Prostate gland (tissue), 2 donors: ENCODE results near the gene FHOD1. TPM values are rescaled to one million over a fixed set of nuclear protein-coding genes. Genes with fewer than 3 reads are reported as not detected.

Experiments used
- DNase-seq: peaks from one replicate; pipeline ENCODE4 v3.0.0-alpha.2; 2019; ENCODE audit warnings: low spot score
- H3K27ac ChIP-seq, 2 donors: fragments of 200-600 bp; sonication (generic); 2 replicates each; pipeline ENCODE4 v1.5.1; 2017 to 2019
- H3K27me3 ChIP-seq: fragments of 200-600 bp; sonication (generic); replicated peaks from 2 replicates; pipeline ENCODE4 v1.5.1; 2019; ENCODE audit not compliant: insufficient read depth
- H3K36me3 ChIP-seq, 2 donors: fragments of 200-600 bp; sonication (generic); 1 replicate in 1 of 2; 2 replicates in 1 of 2; pipeline versions ENCODE4 v1.5.1 to v1.8.1; 2017 to 2019
- H3K4me1 ChIP-seq: fragments of 200-600 bp; sonication (generic); replicated peaks from 2 replicates; pipeline ENCODE4 v1.5.1; 2019
- H3K4me3 ChIP-seq, 2 donors: fragments of 200-600 bp; sonication (generic); 2 replicates each; pipeline ENCODE4 v1.5.1; 2017 to 2019
- H3K9me3 ChIP-seq: fragments of 200-600 bp; sonication (generic); 2 replicates; pipeline ENCODE4 v1.5.1; 2017
- POLR2A ChIP-seq: fragments of 450-650 bp; IDR thresholded peaks from one replicate; pipeline ENCODE4 v1.6.1; 2016; ENCODE audit warnings: antibody characterized with exemption, mild to moderate bottlenecking
- POLR2AphosphoS5 ChIP-seq: sonication (generic); formaldehyde crosslinking; IDR thresholded peaks from one replicate; pipeline ENCODE4 v1.6.1; 2017; ENCODE audit warnings: antibody characterized with exemption
- WGBS: methylation state at CpG from one replicate; pipeline ENCODE4 v1.1.5; 2018; 5-methylcytosine and 5-hydroxymethylcytosine counted together
- intact Hi-C: fragments of 100-400 bp; cut with DNase I; formaldehyde crosslinking; loops from one replicate; pipeline ENCODE4 v1.14.2; 2022
- total RNA-seq, 2 donors: library from RNA; depleted of rRNA; stranded (reverse); fragments of >200 nt; gene quantifications; one replicate each; pipeline ENCODE4 v1.1.0, GENCODE V29; 2016
- TF ChIP-seq, protein P1 (sequence below), 4 experiments: fragments of 200-600 bp in 2 of 4; fragments of 450-650 bp in 2 of 4; sonication (generic) in 2 of 4; IDR thresholded peaks; 1 replicate in 3 of 4; 2 replicates in 1 of 4; pipeline ENCODE4 v1.5.1; 2016 to 2019; ENCODE audit warnings: antibody characterized with exemption in 4 of 4, mild to moderate bottlenecking in 2 of 4, moderate library complexity in 2 of 4

Gene FHOD1
- total RNA-seq, 2 donors from 2014 or later = 11.2 to 46.1 TPM

DNA sequence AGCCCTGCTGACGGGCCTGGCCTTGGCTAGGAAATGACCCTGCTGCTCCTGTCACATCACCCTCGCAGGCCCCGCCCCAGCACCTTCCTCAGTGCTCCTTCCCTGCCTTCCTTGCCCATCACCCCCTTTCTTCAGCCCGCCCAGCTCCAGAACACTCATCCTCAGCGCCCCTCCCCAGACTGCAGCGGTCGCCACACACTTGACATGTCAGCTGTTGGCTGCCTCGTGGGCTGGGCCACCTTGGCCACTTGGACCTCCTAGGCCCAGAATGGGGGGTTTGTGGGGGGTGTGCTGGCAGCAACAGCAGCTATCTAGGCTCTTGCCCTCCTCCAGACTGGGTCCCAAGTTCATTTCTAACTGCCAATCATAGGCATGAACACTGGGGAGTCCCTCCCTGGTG, 37.7 kb downstream of the FHOD1 start:
- intact Hi-C loops = no loop called here
- 93% methylated on average over 8 of the region's 8 CpGs for WGBS
- no peak overlapping the region for H3K4me3 ChIP-seq
- no peaks in the 10 kb centered on the region for H3K9me3 ChIP-seq
- DNase-seq = no peak
- H3K36me3 ChIP-seq = no peaks in the 10 kb centered on the region
- H3K4me1 ChIP-seq = no peaks in the 10 kb centered on the region
- TF ChIP-seq POLR2A = no peak
- no peak for TF ChIP-seq POLR2AphosphoS5
- TF ChIP-seq, protein P1, sequence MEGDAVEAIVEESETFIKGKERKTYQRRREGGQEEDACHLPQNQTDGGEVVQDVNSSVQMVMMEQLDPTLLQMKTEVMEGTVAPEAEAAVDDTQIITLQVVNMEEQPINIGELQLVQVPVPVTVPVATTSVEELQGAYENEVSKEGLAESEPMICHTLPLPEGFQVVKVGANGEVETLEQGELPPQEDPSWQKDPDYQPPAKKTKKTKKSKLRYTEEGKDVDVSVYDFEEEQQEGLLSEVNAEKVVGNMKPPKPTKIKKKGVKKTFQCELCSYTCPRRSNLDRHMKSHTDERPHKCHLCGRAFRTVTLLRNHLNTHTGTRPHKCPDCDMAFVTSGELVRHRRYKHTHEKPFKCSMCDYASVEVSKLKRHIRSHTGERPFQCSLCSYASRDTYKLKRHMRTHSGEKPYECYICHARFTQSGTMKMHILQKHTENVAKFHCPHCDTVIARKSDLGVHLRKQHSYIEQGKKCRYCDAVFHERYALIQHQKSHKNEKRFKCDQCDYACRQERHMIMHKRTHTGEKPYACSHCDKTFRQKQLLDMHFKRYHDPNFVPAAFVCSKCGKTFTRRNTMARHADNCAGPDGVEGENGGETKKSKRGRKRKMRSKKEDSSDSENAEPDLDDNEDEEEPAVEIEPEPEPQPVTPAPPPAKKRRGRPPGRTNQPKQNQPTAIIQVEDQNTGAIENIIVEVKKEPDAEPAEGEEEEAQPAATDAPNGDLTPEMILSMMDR (IDR thresholded peaks at IDR 0.05) = no peak
- H3K27ac ChIP-seq = no peak overlapping the region
- no peaks in the 10 kb centered on the region for H3K27me3 ChIP-seq

DNA sequence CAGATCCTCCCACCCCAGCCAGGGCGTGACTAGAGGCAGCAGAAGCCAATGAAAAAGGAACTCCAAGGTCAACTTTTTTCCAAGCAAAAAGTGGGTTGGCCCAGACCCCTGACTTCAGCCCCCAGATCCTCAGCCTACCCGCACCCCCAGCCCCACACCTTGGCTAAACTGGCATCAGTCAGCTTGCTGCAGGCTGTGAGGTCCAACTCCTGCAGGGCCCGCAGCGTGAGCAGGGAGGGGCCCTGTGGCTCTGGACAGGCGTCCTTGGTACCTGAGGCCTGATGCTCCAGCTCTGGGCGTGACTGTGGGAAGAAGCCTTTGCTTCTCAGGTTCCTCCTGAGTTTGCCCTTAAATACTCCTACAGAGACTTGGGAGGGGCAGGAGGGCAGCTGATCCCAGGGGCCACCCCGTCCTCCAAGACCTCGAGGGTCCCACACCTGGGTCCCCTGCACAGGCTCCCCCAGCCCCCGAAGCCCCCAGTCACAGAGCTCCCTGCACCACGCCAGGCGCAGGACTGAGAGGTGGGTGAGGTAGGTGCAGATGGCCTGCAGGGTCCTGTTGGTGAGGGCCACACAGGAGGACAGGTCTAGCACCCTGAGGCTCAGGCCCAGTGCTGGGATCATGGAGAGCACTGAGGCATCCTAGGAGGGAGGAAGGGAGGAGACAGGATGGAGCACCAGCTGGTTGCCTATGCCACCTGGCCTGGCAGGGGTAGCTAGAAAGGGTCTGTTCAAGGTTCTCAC, 39.0 kb downstream of the FHOD1 start:
- Histone ChIP-seq H3K36me3 (no peaks in the 10 kb centered on the region), H3K4me1 (no peaks in the 10 kb centered on the region), H3K27ac (no peak overlapping the region), H3K4me3 (no peak overlapping the region), H3K9me3 (no peaks in the 10 kb centered on the region), H3K27me3 (no peaks in the 10 kb centered on the region)
- WGBS = 90% methylated on average over 11 of the region's 11 CpGs
- intact Hi-C loops = no loop called here
- DNase-seq = no peak
- TF ChIP-seq, protein P1 (IDR thresholded peaks at IDR 0.05) = no peak
- TF ChIP-seq POLR2A = no peak
- TF ChIP-seq POLR2AphosphoS5 = no peak

DNA sequence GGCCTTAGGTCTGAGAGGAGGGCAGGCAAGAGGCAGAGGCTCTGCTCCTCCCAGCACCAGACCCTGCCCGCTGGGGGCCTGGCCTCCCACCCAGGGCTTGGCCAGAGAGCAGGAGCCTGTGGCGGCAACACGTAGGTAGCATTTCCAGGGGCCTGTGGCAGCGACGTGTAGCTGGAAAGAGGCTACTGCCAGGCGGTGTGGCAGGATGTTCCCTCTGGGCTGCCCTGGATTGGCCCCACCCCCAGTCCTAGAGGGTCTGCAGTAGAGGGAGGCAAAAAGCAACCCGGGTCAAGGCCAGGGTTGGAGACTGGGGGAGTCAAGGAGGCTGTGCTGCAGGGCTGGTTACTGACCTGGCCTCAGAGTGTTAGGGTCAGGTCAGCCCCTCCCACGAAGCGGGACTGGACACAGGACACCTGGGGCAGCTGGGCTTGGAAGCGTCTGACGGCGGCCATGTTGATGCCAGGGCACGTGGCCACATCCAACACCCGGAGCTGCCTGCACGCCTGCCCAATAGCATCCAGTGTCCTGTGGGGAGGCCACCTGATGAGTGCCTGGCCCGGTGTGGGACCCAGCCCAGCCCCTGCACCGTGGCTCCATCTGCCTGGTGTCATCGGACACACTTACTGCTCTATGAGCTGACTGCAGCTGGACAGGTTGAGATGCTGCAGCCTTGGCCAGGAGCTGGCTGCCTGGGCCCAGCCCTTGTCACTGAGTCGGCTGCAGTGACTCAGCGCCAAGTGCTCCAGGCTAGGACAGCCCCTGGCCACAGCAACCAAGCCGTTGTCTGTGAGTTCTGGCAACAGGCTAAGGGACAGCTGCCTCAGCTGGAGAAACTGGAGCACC, 39.8 kb downstream of the FHOD1 start:
- H3K9me3 ChIP-seq = no peaks in the 10 kb centered on the region
- no peak overlapping the region for H3K4me3 ChIP-seq
- H3K4me1 ChIP-seq = no peaks in the 10 kb centered on the region
- intact Hi-C loops = no loop called here
- no peak overlapping the region for H3K27ac ChIP-seq
- 73% methylated on average over 16 of the region's 21 CpGs for WGBS
- no peak for DNase-seq
- H3K36me3 ChIP-seq = peaks cover 0 to 3% of the 10 kb centered on the region in 2 donors
- TF ChIP-seq POLR2A (no peak), POLR2AphosphoS5 (no peak)
- TF ChIP-seq, protein P1 (IDR thresholded peaks at IDR 0.05) = no peak
- H3K27me3 ChIP-seq = no peaks in the 10 kb centered on the region

DNA sequence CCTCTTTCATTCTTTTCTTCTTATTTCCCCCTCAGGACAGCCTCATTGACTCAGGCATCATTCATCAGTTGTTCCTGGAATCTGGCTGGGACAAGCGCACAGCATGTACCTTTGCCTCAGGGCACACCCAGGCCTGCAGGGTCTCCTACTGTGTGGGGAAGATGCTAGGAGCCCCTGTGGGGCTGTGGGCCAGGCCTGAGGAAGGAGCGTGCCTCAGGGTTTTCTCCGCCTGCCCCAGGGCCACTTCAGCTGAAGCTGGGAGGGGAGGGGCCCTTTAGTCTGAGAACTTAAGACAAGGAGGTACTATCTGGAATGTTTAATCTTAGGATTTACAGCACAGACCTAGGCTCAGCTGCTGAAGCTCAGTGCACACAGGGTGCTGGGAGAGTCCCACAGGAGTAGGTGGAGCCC, 40.4 kb downstream of the FHOD1 start:
- intact Hi-C loops = no loop called here
- Histone ChIP-seq H3K36me3 (peaks cover 0 to 9% of the 10 kb centered on the region in 2 donors), H3K4me3 (no peak overlapping the region), H3K27me3 (no peaks in the 10 kb centered on the region), H3K27ac (no peak overlapping the region), H3K9me3 (no peaks in the 10 kb centered on the region), H3K4me1 (no peaks in the 10 kb centered on the region)
- no peak for DNase-seq
- TF ChIP-seq, protein P1 (IDR thresholded peaks at IDR 0.05) = no peak
- TF ChIP-seq POLR2AphosphoS5 (no peak), POLR2A (no peak)
- 93% methylated on average over 3 of the region's 3 CpGs for WGBS
